Tibial nerve (tissue), 4 donors: ENCODE measurements around the gene ZFAND5. TPM values are rescaled to one million over a fixed set of nuclear protein-coding genes. Genes with fewer than 3 reads are reported as not detected.
A peak's percentile ranks its signal among the peaks of the same experiment; 100 is the strongest.

Source experiments
- DNase-seq, 2 donors: peaks; one replicate each; pipeline ENCODE4 v3.0.0-alpha.2; 2019; ENCODE audit warnings: low spot score in 2 of 2
- H3K27ac ChIP-seq, 4 donors: fragments of 200-600 bp; sonication (generic) in 3 of 4; one replicate each; pipeline ENCODE4 v1.5.1; 2017 to 2019; ENCODE audit warnings: mild to moderate bottlenecking in 1 of 4
- H3K27me3 ChIP-seq, 2 donors: fragments of 200-600 bp; sonication (generic) in 1 of 2; one replicate each; pipeline versions ENCODE4 v1.5.1 to v1.6.0; 2017 to 2019
- H3K36me3 ChIP-seq, 3 donors: fragments of 200-600 bp; sonication (generic); one replicate each; pipeline ENCODE4 v1.5.1; 2018 to 2019
- H3K4me1 ChIP-seq, 4 donors: fragments of 200-600 bp; sonication (generic) in 3 of 4; one replicate each; pipeline ENCODE4 v1.5.1; 2017 to 2019
- H3K4me3 ChIP-seq, 4 donors: fragments of 200-600 bp; sonication (generic) in 3 of 4; one replicate each; pipeline ENCODE4 v1.5.1; 2017 to 2019; ENCODE audit warnings: mild to moderate bottlenecking in 1 of 4, moderate library complexity in 1 of 4
- H3K9me3 ChIP-seq, 4 donors: fragments of 200-600 bp; sonication (generic) in 3 of 4; one replicate each; pipeline ENCODE4 v1.5.1; 2017 to 2019
- CTCF ChIP-seq, 5 experiments: fragments of 200-600 bp in 3 of 5; fragments of 450-650 bp in 2 of 5; sonication (generic) in 3 of 5; IDR thresholded peaks; one replicate each; pipeline ENCODE4 v1.5.1; 2016 to 2019; ENCODE audit warnings: antibody characterized with exemption in 5 of 5, mild to moderate bottlenecking in 3 of 5, moderate library complexity in 2 of 5
- EP300 ChIP-seq, 2 donors: sonication (generic); formaldehyde crosslinking; IDR thresholded peaks; one replicate each; pipeline ENCODE4 v1.6.1; 2017; ENCODE audit warnings: antibody characterized with exemption in 2 of 2, mild to moderate bottlenecking in 1 of 2
- POLR2A ChIP-seq, 2 donors: fragments of 450-650 bp; IDR thresholded peaks; one replicate each; pipeline ENCODE4 v1.6.1; 2017; ENCODE audit warnings: antibody characterized with exemption in 2 of 2, mild to moderate bottlenecking in 2 of 2, moderate library complexity in 2 of 2
- WGBS, 2 donors: methylation state at CpG; one replicate each; pipeline ENCODE4 v1.1.5; 2018; 5-methylcytosine and 5-hydroxymethylcytosine counted together
- total RNA-seq, 4 donors: library from RNA; depleted of rRNA; stranded (reverse); fragments of >200 nt; gene quantifications; one replicate each; pipeline ENCODE4 v1.1.0, GENCODE V29; 2016

The ZFAND5 gene
- total RNA-seq, 4 donors from 2014 or later, result 907 to 1,573 (median 1,091) TPM

- no peaks in the 10 kb centered on the region for H3K27me3 ChIP-seq
- 88% methylated on average over 4 of the region's 4 CpGs for WGBS, 2 donors
- no peaks in the 10 kb centered on the region for H3K9me3 ChIP-seq
- no peak for DNase-seq
- peak overlapping the region in 2 of 4 donors; percentile 100 for H3K27ac ChIP-seq
- peaks cover 6 to 74% (median 19%) of the 10 kb centered on the region in 3 donors for H3K36me3 ChIP-seq
- H3K4me1 ChIP-seq, result peaks cover 0 to 64% (median 53%) of the 10 kb centered on the region in 4 donors
- TF ChIP-seq POLR2A (IDR thresholded peaks at IDR 0.05), result peak in 1 of 2 donors; percentile 38
- TF ChIP-seq EP300 (IDR thresholded peaks at IDR 0.05), result peak in 1 of 2 donors; percentile 97
- TF ChIP-seq CTCF (IDR thresholded peaks at IDR 0.05), result no peak
- no peak overlapping the region for H3K4me3 ChIP-seq
Measured at GRCh38 chr9:72355153-72355552, 9.9 kb downstream of the ZFAND5 start.

- TF ChIP-seq EP300 (IDR thresholded peaks at IDR 0.05) (peak in 1 of 2 donors; percentile 97), POLR2A (IDR thresholded peaks at IDR 0.05) (no peak)
- H3K27me3 ChIP-seq, result no peaks in the 10 kb centered on the region
- H3K4me1 ChIP-seq, result peaks cover 0 to 60% (median 49%) of the 10 kb centered on the region in 4 donors
- no peak overlapping the region for H3K4me3 ChIP-seq
- DNase-seq, result no peak
- WGBS, 2 donors, result 89 to 91% methylated on average over 1 of the region's 1 CpG
- no peaks in the 10 kb centered on the region for H3K9me3 ChIP-seq
- no peak overlapping the region for H3K27ac ChIP-seq
- peaks cover 6 to 70% (median 19%) of the 10 kb centered on the region in 3 donors for H3K36me3 ChIP-seq
Measured at GRCh38 chr9:72354704-72355103, 10.3 kb downstream of the ZFAND5 start.

GRCh38 chr9:72353455-72354116, 11.4 kb downstream of the ZFAND5 start:
- no peak for DNase-seq
- no peaks in the 10 kb centered on the region for H3K27me3 ChIP-seq
- TF ChIP-seq CTCF (IDR thresholded peaks at IDR 0.05) (no peak), EP300 (IDR thresholded peaks at IDR 0.05) (peak in 1 of 2 donors; percentile 79), POLR2A (IDR thresholded peaks at IDR 0.05) (peak in 1 of 2 donors; percentile 36)
- H3K27ac ChIP-seq, result peak overlapping the region in 2 of 4 donors; percentile 46 to 53
- peaks cover 0 to 49% (median 38%) of the 10 kb centered on the region in 4 donors for H3K4me1 ChIP-seq
- H3K9me3 ChIP-seq, result no peaks in the 10 kb centered on the region
- WGBS, 2 donors, result 94 to 95% methylated on average over 4 of the region's 4 CpGs
- H3K4me3 ChIP-seq, result no peak overlapping the region
- H3K36me3 ChIP-seq, result peaks cover 6 to 60% (median 19%) of the 10 kb centered on the region in 3 donors

- no peak for DNase-seq
- TF ChIP-seq POLR2A (IDR thresholded peaks at IDR 0.05) (no peak), EP300 (IDR thresholded peaks at IDR 0.05) (peak in 1 of 2 donors; percentile 79), CTCF (IDR thresholded peaks at IDR 0.05) (no peak)
- Histone ChIP-seq H3K36me3 (peaks cover 6 to 54% (median 14%) of the 10 kb centered on the region in 3 donors), H3K27me3 (no peaks in the 10 kb centered on the region), H3K27ac (peak overlapping the region in 1 of 4 donors; percentile 41), H3K9me3 (no peaks in the 10 kb centered on the region), H3K4me1 (peaks cover 0 to 42% (median 31%) of the 10 kb centered on the region in 4 donors), H3K4me3 (no peak overlapping the region)
- WGBS, 2 donors, result 48 to 55% methylated on average over 2 of the region's 2 CpGs
Measured at GRCh38 chr9:72352911-72353388, 12.1 kb downstream of the ZFAND5 start.

- H3K27ac ChIP-seq, result peak overlapping the region in 1 of 4 donors; percentile 41
- peaks cover 0 to 31% (median 20%) of the 10 kb centered on the region in 4 donors for H3K4me1 ChIP-seq
- TF ChIP-seq POLR2A (IDR thresholded peaks at IDR 0.05) (peak in 1 of 2 donors; percentile 8), CTCF (IDR thresholded peaks at IDR 0.05) (no peak), EP300 (IDR thresholded peaks at IDR 0.05) (peak in 1 of 2 donors; percentile 68)
- 87 to 89% methylated on average over 15 of the region's 15 CpGs for WGBS, 2 donors
- no peaks in the 10 kb centered on the region for H3K9me3 ChIP-seq
- no peak for DNase-seq
- H3K27me3 ChIP-seq, result no peaks in the 10 kb centered on the region
- H3K36me3 ChIP-seq, result peaks cover 3 to 43% (median 13%) of the 10 kb centered on the region in 3 donors
- H3K4me3 ChIP-seq, result no peak overlapping the region
Measured at GRCh38 chr9:72351538-72352453, 13.2 kb downstream of the ZFAND5 start.
